Raji (cell line): ENCODE results near the gene UBC.

Source experiments
- POLR2A ChIP-seq: IDR thresholded peaks from 2 replicates; pipeline ENCODE4 v1.6.1; 2011; ENCODE audit warnings: low read depth, low read length, control low read depth; ENCODE audit not compliant: insufficient read depth

The UBC gene

DNA sequence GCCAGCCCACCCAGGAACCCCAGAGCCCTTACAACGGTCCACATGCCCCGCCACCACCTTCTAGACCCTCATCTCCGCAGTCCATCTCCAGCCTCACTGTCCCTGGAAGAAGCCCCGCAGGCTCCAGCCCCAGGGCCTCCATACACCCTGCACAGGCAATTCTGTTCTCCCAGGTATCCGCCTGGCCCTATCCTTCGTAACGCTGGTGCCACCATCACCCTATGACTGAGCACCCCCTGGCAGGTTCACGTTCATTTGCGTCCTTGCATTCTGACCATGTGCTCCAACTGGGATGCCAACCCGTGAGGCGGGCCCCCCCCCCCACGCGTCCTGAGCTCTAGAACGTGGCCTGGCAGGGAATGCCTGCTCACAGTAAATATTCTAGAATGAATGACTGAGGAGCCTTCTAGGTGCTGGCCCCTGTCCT lies 50.1 kb downstream of the UBC start:
- no peak for TF ChIP-seq POLR2A

DNA sequence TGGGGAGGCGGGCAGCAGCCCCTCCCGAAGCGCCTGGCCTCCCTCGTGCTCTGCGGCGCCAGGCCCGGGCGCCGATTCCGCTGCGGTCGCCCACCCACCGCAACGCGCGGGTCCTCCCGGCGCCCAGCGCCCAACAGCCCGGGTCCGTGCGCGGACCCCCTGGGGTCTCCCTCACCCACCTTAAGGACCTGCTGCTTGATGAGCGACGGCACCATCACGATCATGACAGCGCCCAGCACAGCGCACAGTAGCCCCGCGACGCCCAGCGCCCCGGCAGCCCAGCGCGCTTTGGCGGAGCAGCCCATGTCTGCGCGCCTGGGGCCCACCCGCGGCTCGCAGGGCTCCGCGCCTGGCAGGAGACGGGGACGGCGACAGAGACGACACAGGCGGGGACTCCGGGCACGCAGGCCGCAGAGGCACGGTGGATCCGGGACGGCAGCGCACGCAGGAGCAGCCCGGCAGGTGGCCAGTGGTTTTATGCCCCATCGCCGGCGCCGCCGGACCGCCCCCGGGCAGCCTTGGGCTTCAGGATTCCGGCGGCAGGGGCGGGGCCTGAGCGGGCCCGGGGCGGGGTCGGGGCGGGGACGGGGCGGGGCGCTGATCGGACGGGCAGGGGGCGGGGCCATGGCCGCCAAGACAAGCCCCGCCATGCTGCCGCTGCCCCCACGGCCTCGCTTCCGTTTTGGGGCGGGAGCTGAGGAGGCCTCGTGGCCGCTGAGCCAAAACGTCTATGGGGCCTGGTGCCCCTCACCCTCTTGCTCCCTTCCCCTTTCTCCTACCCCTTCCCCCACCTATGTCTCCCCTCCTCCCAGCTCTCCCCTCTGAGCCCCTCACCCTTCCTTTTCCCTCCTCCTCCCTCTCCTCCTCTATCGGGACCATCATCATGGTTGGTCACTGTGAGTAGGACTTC lies 50.8 kb downstream of the UBC start, which contains the start of gene SCARB1:
SCARB1 (minus strand) TSS at position 449 of the 910 bp plus-strand sequence; CDS start at position 305, 144 bp downstream.
- TF ChIP-seq POLR2A = peak; percentile 98

DNA sequence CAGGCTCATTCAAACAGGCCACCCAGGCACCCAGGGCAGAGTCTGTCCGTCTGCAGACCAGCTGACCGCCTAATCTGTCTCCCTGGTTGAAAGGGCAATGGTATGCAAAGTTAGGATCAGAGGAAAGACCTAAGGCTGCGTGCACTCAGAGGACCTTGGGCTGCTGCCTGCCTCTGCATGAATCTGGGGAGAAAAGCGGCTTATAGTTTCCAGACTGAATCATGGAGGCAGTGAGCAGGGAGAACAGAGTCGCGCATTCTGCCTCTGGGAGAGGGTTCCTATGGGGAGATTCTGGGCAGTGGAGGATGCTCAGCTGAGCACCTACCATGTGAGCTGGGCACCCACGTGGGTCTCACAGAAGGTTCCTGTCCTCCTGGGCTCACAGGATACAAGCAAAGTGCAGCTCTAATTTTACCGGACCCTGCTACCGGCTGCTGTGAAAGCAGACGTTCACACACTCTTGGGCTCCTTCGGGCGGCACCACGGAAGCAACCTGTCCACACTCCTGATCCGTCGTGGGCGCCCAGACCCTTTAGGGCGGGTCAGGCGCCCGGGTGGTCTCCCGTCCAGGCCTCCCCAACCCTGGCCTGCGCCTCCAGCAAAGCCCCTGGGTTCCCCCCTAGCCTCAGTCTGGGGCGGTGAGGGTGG lies 51.6 kb downstream of the UBC start:
- peak; percentile 18; the same call in 1 of the 2 replicates for TF ChIP-seq POLR2A

DNA sequence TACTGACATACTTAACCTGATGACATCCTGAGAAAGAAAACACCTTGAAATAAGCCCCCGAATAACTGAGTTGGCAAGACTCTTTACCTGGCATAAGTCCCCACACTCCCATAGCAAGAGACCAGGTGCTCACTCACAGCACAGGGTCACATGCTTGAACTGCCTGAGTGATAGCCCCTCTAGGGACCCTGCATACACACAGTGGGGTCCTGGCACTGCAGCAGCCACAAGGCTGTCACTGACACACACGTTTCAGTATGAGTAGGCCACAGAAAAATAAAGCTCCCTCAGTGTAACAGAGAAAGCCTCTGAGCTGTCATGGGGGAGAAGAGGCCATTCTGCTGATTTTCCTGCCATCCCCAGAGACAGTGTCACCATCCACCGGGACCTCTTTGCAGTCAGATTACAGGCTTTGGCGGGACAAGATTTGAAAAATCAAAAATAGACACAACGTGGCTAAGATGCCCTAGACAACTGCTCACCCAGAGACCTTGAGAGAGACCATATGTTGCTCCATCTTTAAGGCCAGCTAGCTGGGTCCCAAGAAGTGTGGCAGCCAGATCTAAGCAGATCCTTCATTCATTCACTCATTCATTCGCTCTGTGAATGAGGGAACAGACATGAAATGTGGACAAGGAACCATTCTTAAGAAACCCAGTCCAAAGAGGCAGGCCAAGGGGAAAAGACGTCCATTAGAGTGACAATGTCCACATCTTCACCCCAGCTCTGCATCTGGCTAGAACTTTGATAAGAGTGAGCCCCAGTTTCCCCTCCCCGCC lies 52.4 kb downstream of the UBC start:
- TF ChIP-seq POLR2A = no peak
